GM23338 (cell line): ENCODE results near the gene STON2. TPM values are rescaled to one million over a fixed set of nuclear protein-coding genes. Genes with fewer than 3 reads are reported as not detected.

Experiments used
- ATAC-seq: fragments of 200-7000 bp; cut with Tn5 transposase; 3 replicates; pipeline ENCODE4 v1.9.1; 2020
- DNase-seq: peaks from one replicate; pipeline ENCODE4 v3.0.0-alpha.2; 2015; ENCODE audit warnings: low spot score
- H2AFZ ChIP-seq: fragments of 200-600 bp; sonication (generic); 2 replicates; pipeline ENCODE4 v1.8.0; 2016; ENCODE audit warnings: antibody characterized with exemption, mild to moderate bottlenecking, moderate library complexity
- H3F3A ChIP-seq: fragments of 200-600 bp; sonication (generic); replicated peaks from 2 replicates; pipeline ENCODE4 v1.8.0; 2017; ENCODE audit warnings: antibody characterized with exemption, mixed run types, low read depth
- H3K27ac ChIP-seq: fragments of 200-600 bp; sonication (generic); 2 replicates; pipeline ENCODE4 v1.6.1; 2016; ENCODE audit warnings: low read depth
- H3K27me3 ChIP-seq: fragments of 200-600 bp; sonication (generic); 2 replicates; pipeline ENCODE4 v1.8.0; 2016; ENCODE audit warnings: mild to moderate bottlenecking, mixed run types, moderate library complexity; ENCODE audit not compliant: insufficient read depth
- H3K36me3 ChIP-seq: fragments of 200-600 bp; sonication (generic); 2 replicates; pipeline ENCODE4 v1.8.0; 2016; ENCODE audit warnings: mild to moderate bottlenecking; ENCODE audit not compliant: insufficient read depth
- H3K4me1 ChIP-seq: fragments of 200-600 bp; sonication (generic); 2 replicates; pipeline ENCODE4 v1.8.0; 2016; ENCODE audit warnings: mild to moderate bottlenecking, moderate library complexity; ENCODE audit not compliant: insufficient read depth
- H3K4me2 ChIP-seq: fragments of 200-600 bp; sonication (generic); 2 replicates; pipeline ENCODE4 v1.7.1; 2017; ENCODE audit warnings: mixed run types
- H3K4me3 ChIP-seq: fragments of 200-600 bp; sonication (generic); 2 replicates; pipeline ENCODE4 v1.6.1; 2016; ENCODE audit warnings: mixed run types
- H3K79me2 ChIP-seq: fragments of 200-600 bp; sonication (generic); replicated peaks from 2 replicates; pipeline ENCODE4 v1.8.0; 2017; ENCODE audit warnings: mild to moderate bottlenecking; ENCODE audit not compliant: insufficient read depth
- H3K9me2 ChIP-seq: fragments of 200-600 bp; sonication (generic); 2 replicates; pipeline ENCODE4 v1.8.0; 2017; ENCODE audit not compliant: insufficient read depth
- H4K20me1 ChIP-seq: fragments of 200-600 bp; sonication (generic); replicated peaks from 2 replicates; pipeline ENCODE4 v1.8.0; 2017; ENCODE audit warnings: mild to moderate bottlenecking; ENCODE audit not compliant: insufficient read depth
- H3K27ac Mint-ChIP-seq: 2 replicates; pipeline ENCODE4 v1.8.0; 2020; ENCODE audit warnings: inconsistent platforms, mild to moderate bottlenecking, moderate library complexity, mixed read lengths
- H3K27me3 Mint-ChIP-seq: 3 replicates; pipeline ENCODE4 v1.8.0; 2022; ENCODE audit warnings: low read depth, mild to moderate bottlenecking, moderate library complexity, mixed read lengths, inconsistent platforms; ENCODE audit not compliant: insufficient read depth, poor library complexity
- H3K36me3 Mint-ChIP-seq: 3 replicates; pipeline ENCODE4 v1.8.0; 2021; ENCODE audit warnings: low read depth, mild to moderate bottlenecking, inconsistent platforms, moderate library complexity, mixed read lengths
- H3K4me1 Mint-ChIP-seq: 3 replicates; pipeline ENCODE4 v1.8.0; 2020; ENCODE audit warnings: mild to moderate bottlenecking, inconsistent platforms, mixed read lengths
- H3K4me3 Mint-ChIP-seq: 3 replicates; pipeline ENCODE4 v1.8.0; 2021; ENCODE audit warnings: moderate library complexity, mild to moderate bottlenecking, inconsistent platforms, mixed read lengths
- H3K9me3 Mint-ChIP-seq: 3 replicates; pipeline ENCODE4 v1.8.0; 2020; ENCODE audit warnings: moderate library complexity, mild to moderate bottlenecking, inconsistent platforms, mixed read lengths
- EZH2 ChIP-seq: fragments of 200-600 bp; sonication (generic); IDR thresholded peaks from one replicate; pipeline ENCODE4 v1.8.0; 2017; ENCODE audit warnings: antibody characterized with exemption, mild to moderate bottlenecking, low read depth; ENCODE audit not compliant: unreplicated experiment
- EZH2phosphoT487 ChIP-seq: fragments of 200-600 bp; sonication (generic); IDR thresholded peaks from one replicate; pipeline ENCODE4 v1.8.1; 2018; ENCODE audit warnings: antibody characterized with exemption; ENCODE audit not compliant: unreplicated experiment
- NANOG ChIP-seq: IDR thresholded peaks from 2 replicates; pipeline ENCODE4 v1.6.1; 2016; ENCODE audit warnings: antibody characterized with exemption, borderline replicate concordance
- POLR2AphosphoS5 ChIP-seq: IDR thresholded peaks from 2 replicates; pipeline ENCODE4 v1.6.1; 2016; ENCODE audit warnings: antibody characterized with exemption, low read depth
- STAT1 ChIP-seq: IDR thresholded peaks from one replicate; pipeline ENCODE4 v1.6.1; 2016; ENCODE audit warnings: antibody characterized with exemption; ENCODE audit not compliant: unreplicated experiment
- ZNF114 ChIP-seq: fragments of 250-450 bp; sonication (Bioruptor Pico); IDR thresholded peaks from 2 replicates; pipeline ENCODE4 v1.5.0; 2020; ENCODE audit warnings: mild to moderate bottlenecking, moderate library complexity
- polyA plus RNA-seq: library from polyadenylated mRNA; unstranded; fragments of >200 nt; fragmentation: Nextera tagmentation; extraction: Ambion mirVana; gene quantifications from 2 replicates; pipeline ENCODE4 v1.2.1, GENCODE V29; 2016
- total RNA-seq: library from RNA; depleted of rRNA; stranded (reverse); fragments of >200 nt; shearing (Covaris generic); gene quantifications from 2 replicates; pipeline ENCODE4 v1.2.3, GENCODE V29; 2014
- TF ChIP-seq, protein P1 (sequence below): fragments of 250-450 bp; sonication (Bioruptor Pico); IDR thresholded peaks from 2 replicates; pipeline ENCODE4 v1.5.0; 2020; ENCODE audit warnings: mild to moderate bottlenecking, moderate library complexity
- TF ChIP-seq, protein P2 (sequence below): IDR thresholded peaks from one replicate; pipeline ENCODE4 v1.6.1; 2018; ENCODE audit warnings: antibody characterized with exemption; ENCODE audit not compliant: unreplicated experiment
- TF ChIP-seq, protein P3 (sequence below): IDR thresholded peaks from 2 replicates; pipeline ENCODE4 v1.6.1; 2016; ENCODE audit warnings: antibody characterized with exemption

STON2 gene
- total and polyA plus RNA-seq, 2 experiments from 2014 or later = 8.2 to 71.0 TPM

DNA sequence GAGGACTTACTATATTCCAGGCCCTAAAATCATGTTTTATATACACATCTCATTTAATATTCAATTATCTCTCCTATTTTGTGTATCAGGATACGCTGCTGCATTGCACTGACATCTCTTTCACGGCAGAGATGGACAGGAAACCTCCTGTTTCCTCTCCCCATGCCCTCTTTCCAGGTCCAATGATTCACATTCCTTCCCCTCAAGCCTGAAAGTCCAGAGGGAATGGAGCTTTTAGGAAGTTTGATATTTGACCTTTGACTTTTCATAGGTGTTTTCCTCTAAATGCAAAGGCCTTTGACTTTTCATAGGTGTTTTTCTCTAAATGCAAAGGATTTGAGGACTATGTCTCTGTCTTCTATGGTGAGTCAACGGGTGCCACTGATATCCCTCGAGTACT lies 89.5 kb downstream of the STON2 start (continued):
- TF ChIP-seq, protein P1, sequence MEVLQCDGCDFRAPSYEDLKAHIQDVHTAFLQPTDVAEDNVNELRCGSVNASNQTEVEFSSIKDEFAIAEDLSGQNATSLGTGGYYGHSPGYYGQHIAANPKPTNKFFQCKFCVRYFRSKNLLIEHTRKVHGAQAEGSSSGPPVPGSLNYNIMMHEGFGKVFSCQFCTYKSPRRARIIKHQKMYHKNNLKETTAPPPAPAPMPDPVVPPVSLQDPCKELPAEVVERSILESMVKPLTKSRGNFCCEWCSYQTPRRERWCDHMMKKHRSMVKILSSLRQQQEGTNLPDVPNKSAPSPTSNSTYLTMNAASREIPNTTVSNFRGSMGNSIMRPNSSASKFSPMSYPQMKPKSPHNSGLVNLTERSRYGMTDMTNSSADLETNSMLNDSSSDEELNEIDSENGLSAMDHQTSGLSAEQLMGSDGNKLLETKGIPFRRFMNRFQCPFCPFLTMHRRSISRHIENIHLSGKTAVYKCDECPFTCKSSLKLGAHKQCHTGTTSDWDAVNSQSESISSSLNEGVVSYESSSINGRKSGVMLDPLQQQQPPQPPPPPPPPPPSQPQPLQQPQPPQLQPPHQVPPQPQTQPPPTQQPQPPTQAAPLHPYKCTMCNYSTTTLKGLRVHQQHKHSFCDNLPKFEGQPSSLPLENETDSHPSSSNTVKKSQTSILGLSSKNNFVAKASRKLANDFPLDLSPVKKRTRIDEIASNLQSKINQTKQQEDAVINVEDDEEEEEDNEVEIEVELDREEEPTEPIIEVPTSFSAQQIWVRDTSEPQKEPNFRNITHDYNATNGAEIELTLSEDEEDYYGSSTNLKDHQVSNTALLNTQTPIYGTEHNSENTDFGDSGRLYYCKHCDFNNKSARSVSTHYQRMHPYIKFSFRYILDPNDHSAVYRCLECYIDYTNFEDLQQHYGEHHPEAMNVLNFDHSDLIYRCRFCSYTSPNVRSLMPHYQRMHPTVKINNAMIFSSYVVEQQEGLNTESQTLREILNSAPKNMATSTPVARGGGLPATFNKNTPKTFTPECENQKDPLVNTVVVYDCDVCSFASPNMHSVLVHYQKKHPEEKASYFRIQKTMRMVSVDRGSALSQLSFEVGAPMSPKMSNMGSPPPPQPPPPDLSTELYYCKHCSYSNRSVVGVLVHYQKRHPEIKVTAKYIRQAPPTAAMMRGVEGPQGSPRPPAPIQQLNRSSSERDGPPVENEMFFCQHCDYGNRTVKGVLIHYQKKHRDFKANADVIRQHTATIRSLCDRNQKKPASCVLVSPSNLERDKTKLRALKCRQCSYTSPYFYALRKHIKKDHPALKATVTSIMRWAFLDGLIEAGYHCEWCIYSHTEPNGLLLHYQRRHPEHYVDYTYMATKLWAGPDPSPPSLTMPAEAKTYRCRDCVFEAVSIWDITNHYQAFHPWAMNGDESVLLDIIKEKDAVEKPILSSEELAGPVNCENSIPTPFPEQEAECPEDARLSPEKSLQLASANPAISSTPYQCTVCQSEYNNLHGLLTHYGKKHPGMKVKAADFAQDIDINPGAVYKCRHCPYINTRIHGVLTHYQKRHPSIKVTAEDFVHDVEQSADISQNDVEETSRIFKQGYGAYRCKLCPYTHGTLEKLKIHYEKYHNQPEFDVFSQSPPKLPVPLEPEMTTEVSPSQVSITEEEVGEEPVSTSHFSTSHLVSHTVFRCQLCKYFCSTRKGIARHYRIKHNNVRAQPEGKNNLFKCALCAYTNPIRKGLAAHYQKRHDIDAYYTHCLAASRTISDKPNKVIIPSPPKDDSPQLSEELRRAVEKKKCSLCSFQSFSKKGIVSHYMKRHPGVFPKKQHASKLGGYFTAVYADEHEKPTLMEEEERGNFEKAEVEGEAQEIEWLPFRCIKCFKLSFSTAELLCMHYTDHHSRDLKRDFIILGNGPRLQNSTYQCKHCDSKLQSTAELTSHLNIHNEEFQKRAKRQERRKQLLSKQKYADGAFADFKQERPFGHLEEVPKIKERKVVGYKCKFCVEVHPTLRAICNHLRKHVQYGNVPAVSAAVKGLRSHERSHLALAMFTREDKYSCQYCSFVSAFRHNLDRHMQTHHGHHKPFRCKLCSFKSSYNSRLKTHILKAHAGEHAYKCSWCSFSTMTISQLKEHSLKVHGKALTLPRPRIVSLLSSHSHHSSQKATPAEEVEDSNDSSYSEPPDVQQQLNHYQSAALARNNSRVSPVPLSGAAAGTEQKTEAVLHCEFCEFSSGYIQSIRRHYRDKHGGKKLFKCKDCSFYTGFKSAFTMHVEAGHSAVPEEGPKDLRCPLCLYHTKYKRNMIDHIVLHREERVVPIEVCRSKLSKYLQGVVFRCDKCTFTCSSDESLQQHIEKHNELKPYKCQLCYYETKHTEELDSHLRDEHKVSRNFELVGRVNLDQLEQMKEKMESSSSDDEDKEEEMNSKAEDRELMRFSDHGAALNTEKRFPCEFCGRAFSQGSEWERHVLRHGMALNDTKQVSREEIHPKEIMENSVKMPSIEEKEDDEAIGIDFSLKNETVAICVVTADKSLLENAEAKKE (CRISPR knock-in tag) = no peak
- TF ChIP-seq EZH2 (no peak), STAT1 (no peak), ZNF114 (CRISPR knock-in tag) (no peak)

DNA sequence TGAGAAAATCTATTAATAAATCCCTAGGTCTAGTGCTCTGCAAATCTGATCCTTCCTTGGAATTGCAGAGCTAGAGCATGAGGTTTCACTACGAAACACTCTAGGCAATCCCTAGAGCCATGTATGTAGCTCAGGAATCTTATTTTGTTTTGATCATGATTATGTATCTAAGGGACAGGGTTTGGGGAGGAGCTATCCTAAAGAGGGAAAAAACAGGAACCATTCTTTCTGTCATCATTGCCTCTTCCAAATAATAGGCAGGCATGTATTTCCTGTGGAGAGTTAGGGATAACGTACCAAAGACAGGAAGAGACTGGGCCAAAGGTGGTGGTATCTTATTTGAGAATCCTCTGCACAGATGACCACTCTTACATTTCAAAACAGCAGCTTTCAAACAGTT lies 90.6 kb downstream of the STON2 start:
- H3K4me1 Mint-ChIP-seq = peaks cover 75% of the 10 kb centered on the region
- Histone ChIP-seq H3K36me3 (no peaks in the 10 kb centered on the region), H3K27me3 (no peaks in the 10 kb centered on the region)
- no peak for TF ChIP-seq EZH2
- no peak for TF ChIP-seq POLR2AphosphoS5
- TF ChIP-seq EZH2phosphoT487 = no peak
- no peak for TF ChIP-seq STAT1
- TF ChIP-seq, protein P2, sequence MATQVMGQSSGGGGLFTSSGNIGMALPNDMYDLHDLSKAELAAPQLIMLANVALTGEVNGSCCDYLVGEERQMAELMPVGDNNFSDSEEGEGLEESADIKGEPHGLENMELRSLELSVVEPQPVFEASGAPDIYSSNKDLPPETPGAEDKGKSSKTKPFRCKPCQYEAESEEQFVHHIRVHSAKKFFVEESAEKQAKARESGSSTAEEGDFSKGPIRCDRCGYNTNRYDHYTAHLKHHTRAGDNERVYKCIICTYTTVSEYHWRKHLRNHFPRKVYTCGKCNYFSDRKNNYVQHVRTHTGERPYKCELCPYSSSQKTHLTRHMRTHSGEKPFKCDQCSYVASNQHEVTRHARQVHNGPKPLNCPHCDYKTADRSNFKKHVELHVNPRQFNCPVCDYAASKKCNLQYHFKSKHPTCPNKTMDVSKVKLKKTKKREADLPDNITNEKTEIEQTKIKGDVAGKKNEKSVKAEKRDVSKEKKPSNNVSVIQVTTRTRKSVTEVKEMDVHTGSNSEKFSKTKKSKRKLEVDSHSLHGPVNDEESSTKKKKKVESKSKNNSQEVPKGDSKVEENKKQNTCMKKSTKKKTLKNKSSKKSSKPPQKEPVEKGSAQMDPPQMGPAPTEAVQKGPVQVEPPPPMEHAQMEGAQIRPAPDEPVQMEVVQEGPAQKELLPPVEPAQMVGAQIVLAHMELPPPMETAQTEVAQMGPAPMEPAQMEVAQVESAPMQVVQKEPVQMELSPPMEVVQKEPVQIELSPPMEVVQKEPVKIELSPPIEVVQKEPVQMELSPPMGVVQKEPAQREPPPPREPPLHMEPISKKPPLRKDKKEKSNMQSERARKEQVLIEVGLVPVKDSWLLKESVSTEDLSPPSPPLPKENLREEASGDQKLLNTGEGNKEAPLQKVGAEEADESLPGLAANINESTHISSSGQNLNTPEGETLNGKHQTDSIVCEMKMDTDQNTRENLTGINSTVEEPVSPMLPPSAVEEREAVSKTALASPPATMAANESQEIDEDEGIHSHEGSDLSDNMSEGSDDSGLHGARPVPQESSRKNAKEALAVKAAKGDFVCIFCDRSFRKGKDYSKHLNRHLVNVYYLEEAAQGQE = no peak
- TF ChIP-seq, protein P3, sequence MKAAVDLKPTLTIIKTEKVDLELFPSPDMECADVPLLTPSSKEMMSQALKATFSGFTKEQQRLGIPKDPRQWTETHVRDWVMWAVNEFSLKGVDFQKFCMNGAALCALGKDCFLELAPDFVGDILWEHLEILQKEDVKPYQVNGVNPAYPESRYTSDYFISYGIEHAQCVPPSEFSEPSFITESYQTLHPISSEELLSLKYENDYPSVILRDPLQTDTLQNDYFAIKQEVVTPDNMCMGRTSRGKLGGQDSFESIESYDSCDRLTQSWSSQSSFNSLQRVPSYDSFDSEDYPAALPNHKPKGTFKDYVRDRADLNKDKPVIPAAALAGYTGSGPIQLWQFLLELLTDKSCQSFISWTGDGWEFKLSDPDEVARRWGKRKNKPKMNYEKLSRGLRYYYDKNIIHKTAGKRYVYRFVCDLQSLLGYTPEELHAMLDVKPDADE = no peak
- TF ChIP-seq NANOG = no peak

More for the DNA sequence above, 90.6 kb downstream of the STON2 start:
- Histone ChIP-seq H3F3A (no peaks in the 10 kb centered on the region), H3K9me2 (no peaks in the 10 kb centered on the region), H3K4me3 (no peak overlapping the region), H3K4me1 (peaks cover 62% of the 10 kb centered on the region), H3K27ac (no peak overlapping the region), H2AFZ (no peak overlapping the region), H3K4me2 (no peak overlapping the region), H3K79me2 (no peaks in the 10 kb centered on the region), H4K20me1 (no peaks in the 10 kb centered on the region)
- no peaks in the 10 kb centered on the region for H3K9me3 Mint-ChIP-seq
- DNase-seq (no peak), ATAC-seq (no peak)
- H3K27ac Mint-ChIP-seq = no peak overlapping the region
- H3K36me3 Mint-ChIP-seq = no peaks in the 10 kb centered on the region; the same call in 2 of the 3 replicates
- H3K27me3 Mint-ChIP-seq = peaks cover 2% of the 10 kb centered on the region
- H3K4me3 Mint-ChIP-seq = no peak overlapping the region
